A673 (cell line): ENCODE measurements around the gene TMEM170B. TPM values are rescaled to one million over a fixed set of nuclear protein-coding genes. Genes with fewer than 3 reads are reported as not detected.

Experiments used
- BruUV-seq: library from RNA; stranded (reverse); fragments of 400-500 nt; replicated peaks from 2 replicates; lab custom pipeline; 2021; lab: Mats Ljungman, UMichigan
- CTCF ChIA-PET: fragments of 300-600 bp; sonication (Branson Sonifier 250); formaldehyde crosslinking; loops from one replicate; lab custom pipeline; 2022; ENCODE audit warnings: antibody characterized with exemption; lab: Charles Lee
- POLR2A ChIA-PET: fragments of 300-600 bp; sonication (Branson Sonifier 250); formaldehyde crosslinking; loops from one replicate; lab custom pipeline; 2022; ENCODE audit warnings: antibody characterized with exemption; ENCODE audit not compliant: low non-redundant PET; lab: Charles Lee
- DNase-seq: peaks from one replicate; pipeline ENCODE4 v3.0.0-alpha.2; 2015; ENCODE audit warnings: low spot score
- H3K27ac ChIP-seq: fragments of 200-600 bp; sonication (generic); 2 replicates; pipeline ENCODE4 v1.5.1; 2016; ENCODE audit warnings: mixed run types, low read depth, mild to moderate bottlenecking, mixed read lengths, antibody characterized with exemption, low read length; ENCODE audit not compliant: poor library complexity, severe bottlenecking
- H3K27me3 ChIP-seq: fragments of 200-600 bp; sonication (generic); replicated peaks from 2 replicates; pipeline ENCODE4 v1.6.1; 2017; ENCODE audit warnings: mixed run types, low read depth, mild to moderate bottlenecking, mixed read lengths, antibody characterized with exemption, low read length; ENCODE audit not compliant: insufficient read depth, poor library complexity
- H3K36me3 ChIP-seq: fragments of 200-600 bp; sonication (generic); 2 replicates; pipeline ENCODE4 v1.6.1; 2016; ENCODE audit warnings: mixed run types, mild to moderate bottlenecking, mixed read lengths, antibody characterized with exemption, low read length; ENCODE audit not compliant: insufficient read depth, poor library complexity, severe bottlenecking
- H3K4me1 ChIP-seq: fragments of 200-600 bp; sonication (generic); 2 replicates; pipeline ENCODE4 v1.6.1; 2017; ENCODE audit warnings: mixed run types, mild to moderate bottlenecking, mixed read lengths, antibody characterized with exemption, low read length; ENCODE audit not compliant: insufficient read depth, poor library complexity, severe bottlenecking
- H3K4me3 ChIP-seq: fragments of 200-600 bp; sonication (generic); 2 replicates; pipeline ENCODE4 v1.5.1; 2016; ENCODE audit warnings: low read depth, mixed run types, mild to moderate bottlenecking, mixed read lengths, low read length; ENCODE audit not compliant: poor library complexity, severe bottlenecking
- H3K9me3 ChIP-seq: fragments of 200-600 bp; sonication (generic); 2 replicates; pipeline ENCODE4 v1.6.1; 2016; ENCODE audit warnings: mixed run types, low read depth, mild to moderate bottlenecking, mixed read lengths, antibody characterized with exemption, low read length; ENCODE audit not compliant: poor library complexity, severe bottlenecking
- EZH2 ChIP-seq: fragments of 200-600 bp; sonication (generic); IDR thresholded peaks from 2 replicates; pipeline ENCODE4 v1.6.1; 2017; ENCODE audit warnings: borderline replicate concordance, low read depth, mild to moderate bottlenecking, mixed read lengths, antibody characterized with exemption, low read length; ENCODE audit not compliant: poor library complexity, severe bottlenecking
- intact Hi-C: fragments of 100-400 bp; cut with micrococcal nuclease; formaldehyde crosslinking; loops from one replicate; pipeline ENCODE4 v1.10.0; 2022; ENCODE audit not compliant: unreplicated experiment
- total RNA-seq: library from RNA; stranded (reverse); gene quantifications from 2 replicates; pipeline ENCODE4 v1.2.3, GENCODE V29; 2021
- TF ChIP-seq, protein P1 (sequence below): fragments of 300-800, 200-600 bp; sonication (generic); conservative IDR thresholded peaks from 2 replicates; pipeline ENCODE4 v1.5.1; 2017; ENCODE audit warnings: low read depth, mild to moderate bottlenecking, antibody characterized with exemption, low read length, moderate library complexity, mixed read lengths

Gene TMEM170B
- total RNA-seq, 1 experiment from 2014 or later = 9.5 TPM

DNA sequence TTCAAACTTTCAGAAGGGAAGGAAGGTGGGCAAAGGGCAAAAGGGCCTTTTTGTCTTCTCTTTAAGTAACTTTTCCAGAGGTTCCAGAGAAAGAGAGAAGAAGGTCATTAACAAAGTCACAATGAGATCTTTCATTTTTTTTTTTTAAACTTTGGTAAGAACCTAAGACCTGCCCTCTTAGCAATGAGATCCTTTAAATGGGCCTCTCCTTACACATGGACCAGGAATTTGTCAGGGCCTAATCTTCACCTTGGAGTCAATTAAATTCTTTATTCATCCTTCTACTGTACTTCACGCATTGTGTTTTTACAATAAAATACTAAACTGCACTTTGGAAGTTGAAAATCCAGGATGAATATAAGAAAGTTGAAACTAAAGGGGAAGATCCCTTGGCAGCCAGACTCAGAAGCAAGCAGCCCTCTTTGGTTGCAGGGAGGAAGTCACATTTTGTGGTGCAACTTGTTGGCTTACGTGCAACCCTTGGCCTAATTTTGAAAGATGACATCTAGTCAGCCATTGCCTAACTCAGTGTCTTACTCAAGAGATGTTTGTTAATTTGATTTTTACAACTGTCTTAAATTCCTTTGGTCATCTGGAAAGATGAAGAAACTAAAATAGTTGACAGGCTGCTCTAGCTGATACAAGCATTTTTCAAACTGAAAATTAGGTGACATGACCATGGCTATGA lies 11.9 kb upstream of the TMEM170B start:
- no peaks in the 10 kb centered on the region for H3K36me3 ChIP-seq
- H3K4me3 ChIP-seq = no peak overlapping the region
- no peaks in the 10 kb centered on the region for H3K9me3 ChIP-seq
- POLR2A ChIA-PET = no interaction called here
- intact Hi-C loops = no loop called here
- H3K27me3 ChIP-seq = no peaks in the 10 kb centered on the region
- CTCF ChIA-PET = no interaction called here
- no TSS peak for BruUV-seq
- no peak for DNase-seq
- H3K27ac ChIP-seq = no peak overlapping the region
- no peak for TF ChIP-seq EZH2
- TF ChIP-seq, protein P1, sequence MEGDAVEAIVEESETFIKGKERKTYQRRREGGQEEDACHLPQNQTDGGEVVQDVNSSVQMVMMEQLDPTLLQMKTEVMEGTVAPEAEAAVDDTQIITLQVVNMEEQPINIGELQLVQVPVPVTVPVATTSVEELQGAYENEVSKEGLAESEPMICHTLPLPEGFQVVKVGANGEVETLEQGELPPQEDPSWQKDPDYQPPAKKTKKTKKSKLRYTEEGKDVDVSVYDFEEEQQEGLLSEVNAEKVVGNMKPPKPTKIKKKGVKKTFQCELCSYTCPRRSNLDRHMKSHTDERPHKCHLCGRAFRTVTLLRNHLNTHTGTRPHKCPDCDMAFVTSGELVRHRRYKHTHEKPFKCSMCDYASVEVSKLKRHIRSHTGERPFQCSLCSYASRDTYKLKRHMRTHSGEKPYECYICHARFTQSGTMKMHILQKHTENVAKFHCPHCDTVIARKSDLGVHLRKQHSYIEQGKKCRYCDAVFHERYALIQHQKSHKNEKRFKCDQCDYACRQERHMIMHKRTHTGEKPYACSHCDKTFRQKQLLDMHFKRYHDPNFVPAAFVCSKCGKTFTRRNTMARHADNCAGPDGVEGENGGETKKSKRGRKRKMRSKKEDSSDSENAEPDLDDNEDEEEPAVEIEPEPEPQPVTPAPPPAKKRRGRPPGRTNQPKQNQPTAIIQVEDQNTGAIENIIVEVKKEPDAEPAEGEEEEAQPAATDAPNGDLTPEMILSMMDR = no peak
- no peaks in the 10 kb centered on the region for H3K4me1 ChIP-seq

DNA sequence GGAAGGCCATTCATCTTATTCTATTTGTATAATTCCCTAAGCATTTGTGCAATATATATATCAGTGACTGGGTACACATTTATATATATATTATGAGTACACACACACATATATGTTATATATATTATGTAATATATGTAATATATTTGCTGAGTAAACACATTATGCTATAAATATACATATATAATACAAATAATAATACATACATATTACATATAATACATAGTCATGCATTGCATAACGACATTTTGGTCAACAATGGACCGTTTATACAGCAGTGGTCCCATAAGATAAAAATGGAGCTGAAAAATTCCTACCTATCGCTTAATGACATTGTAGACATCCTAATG lies 11.4 kb upstream of the TMEM170B start:
- ChIA-PET CTCF (no interaction called here), POLR2A (no interaction called here)
- no TSS peak for BruUV-seq
- Histone ChIP-seq H3K9me3 (no peaks in the 10 kb centered on the region), H3K27me3 (no peaks in the 10 kb centered on the region), H3K4me1 (no peaks in the 10 kb centered on the region), H3K36me3 (no peaks in the 10 kb centered on the region), H3K4me3 (no peak overlapping the region), H3K27ac (no peak overlapping the region)
- no peak for TF ChIP-seq EZH2
- TF ChIP-seq, protein P1 = no peak
- DNase-seq = no peak
- intact Hi-C loops = no loop called here

DNA sequence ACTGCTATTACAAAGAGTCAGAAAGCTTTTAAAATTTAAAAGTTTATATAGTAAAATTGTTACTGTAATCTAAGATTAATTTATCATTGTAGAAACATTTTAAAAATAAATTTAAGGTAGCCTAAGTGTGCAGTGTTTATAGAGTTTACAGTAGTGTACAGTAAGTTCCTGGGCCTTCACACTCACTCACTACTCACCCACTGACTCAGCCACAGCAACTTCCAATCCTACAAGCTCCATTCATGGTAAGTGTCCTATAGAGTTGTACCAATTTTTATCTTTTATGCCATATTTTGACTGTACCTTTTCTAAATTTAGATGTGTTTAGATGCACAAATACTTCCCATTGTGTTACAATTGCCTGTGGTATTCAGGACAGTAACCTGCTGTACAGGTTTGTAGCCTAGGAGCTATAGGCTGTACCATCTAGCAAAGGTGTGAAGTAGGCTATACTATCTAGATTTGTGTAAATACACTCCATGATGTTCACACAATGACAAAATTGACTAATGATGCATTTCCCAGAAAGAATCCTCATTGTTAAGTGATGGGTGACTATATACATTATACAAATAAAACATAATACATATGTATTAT lies 10.2 kb upstream of the TMEM170B start:
- TF ChIP-seq, protein P1 = no peak
- TF ChIP-seq EZH2 = no peak
- ChIA-PET CTCF (no interaction called here), POLR2A (no interaction called here)

More for the DNA sequence above, 10.2 kb upstream of the TMEM170B start:
- Histone ChIP-seq H3K27me3 (no peaks in the 10 kb centered on the region), H3K4me1 (no peaks in the 10 kb centered on the region), H3K4me3 (no peak overlapping the region), H3K36me3 (no peaks in the 10 kb centered on the region), H3K9me3 (no peaks in the 10 kb centered on the region), H3K27ac (no peak overlapping the region)
- no TSS peak for BruUV-seq
- no peak for DNase-seq
- intact Hi-C loops = no loop called here
